Type B pancreatic cell (in vitro differentiated cells): ENCODE data around the gene PLB1. TPM values are rescaled to one million over a fixed set of nuclear protein-coding genes. Genes with fewer than 3 reads are reported as not detected.

Experiments
- DNase-seq: peaks from one replicate; pipeline ENCODE4 v3.0.0; 2021; ENCODE audit warnings: mixed read lengths; ENCODE audit not compliant: unreplicated experiment; ENCODE audit errors: extremely low spot score
- H3K27ac Mint-ChIP-seq: 2 replicates; pipeline ENCODE4 v1.8.0; 2021; ENCODE audit warnings: mild to moderate bottlenecking, mixed read lengths
- H3K27me3 Mint-ChIP-seq: 2 replicates; pipeline ENCODE4 v1.8.0; 2021; ENCODE audit warnings: mixed read lengths
- H3K36me3 Mint-ChIP-seq: 2 replicates; pipeline ENCODE4 v1.8.0; 2021; ENCODE audit warnings: mixed read lengths
- H3K4me1 Mint-ChIP-seq: one replicate; pipeline ENCODE4 v1.8.0; 2021; ENCODE audit warnings: mixed read lengths; ENCODE audit not compliant: unreplicated experiment
- H3K4me3 Mint-ChIP-seq: 2 replicates; pipeline ENCODE4 v1.8.0; 2021; ENCODE audit warnings: mild to moderate bottlenecking, mixed read lengths
- H3K9me3 Mint-ChIP-seq: 2 replicates; pipeline ENCODE4 v1.8.0; 2021; ENCODE audit warnings: mixed read lengths
- total RNA-seq: library from RNA; stranded (reverse); gene quantifications from 2 replicates; pipeline ENCODE4 v1.2.1, GENCODE V29; 2021; ENCODE audit warnings: low replicate concordance
- TF ChIP-seq, protein P1 (sequence below): fragments of 200-600 bp; sonication (generic); conservative IDR thresholded peaks from 2 replicates; pipeline ENCODE4 v1.5.0; 2021; ENCODE audit warnings: antibody characterized with exemption, mild to moderate bottlenecking

PLB1 gene
- total RNA-seq, 1 donor from 2014 or later = 1.9 TPM

DNA sequence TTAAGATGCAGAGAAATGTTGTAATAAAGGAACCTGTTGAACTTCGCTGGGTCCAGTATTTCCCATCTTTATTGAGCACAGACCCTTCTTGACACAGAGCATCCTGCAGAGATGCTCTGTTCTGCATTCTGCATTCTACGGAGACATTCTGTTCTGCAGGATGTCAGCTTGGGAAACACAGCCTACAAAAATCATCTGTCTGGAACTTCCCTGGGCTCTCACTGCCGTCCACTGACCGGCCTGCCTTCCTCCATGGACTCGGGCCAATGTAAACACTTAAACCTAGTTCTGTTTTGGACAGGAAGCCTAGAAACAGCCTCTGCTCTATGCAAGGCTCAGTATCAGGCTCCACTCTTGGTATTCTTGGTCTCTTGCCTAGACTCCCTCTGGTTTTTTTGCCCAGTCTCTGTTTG, 165.7 kb downstream of the PLB1 start:
- Mint-ChIP-seq H3K4me1 (peaks cover 59% of the 10 kb centered on the region), H3K36me3 (no peaks in the 10 kb centered on the region), H3K27me3 (no peaks in the 10 kb centered on the region), H3K4me3 (peak overlapping the region; percentile 26), H3K27ac (peak overlapping the region; percentile 79), H3K9me3 (no peaks in the 10 kb centered on the region)
- TF ChIP-seq, protein P1, sequence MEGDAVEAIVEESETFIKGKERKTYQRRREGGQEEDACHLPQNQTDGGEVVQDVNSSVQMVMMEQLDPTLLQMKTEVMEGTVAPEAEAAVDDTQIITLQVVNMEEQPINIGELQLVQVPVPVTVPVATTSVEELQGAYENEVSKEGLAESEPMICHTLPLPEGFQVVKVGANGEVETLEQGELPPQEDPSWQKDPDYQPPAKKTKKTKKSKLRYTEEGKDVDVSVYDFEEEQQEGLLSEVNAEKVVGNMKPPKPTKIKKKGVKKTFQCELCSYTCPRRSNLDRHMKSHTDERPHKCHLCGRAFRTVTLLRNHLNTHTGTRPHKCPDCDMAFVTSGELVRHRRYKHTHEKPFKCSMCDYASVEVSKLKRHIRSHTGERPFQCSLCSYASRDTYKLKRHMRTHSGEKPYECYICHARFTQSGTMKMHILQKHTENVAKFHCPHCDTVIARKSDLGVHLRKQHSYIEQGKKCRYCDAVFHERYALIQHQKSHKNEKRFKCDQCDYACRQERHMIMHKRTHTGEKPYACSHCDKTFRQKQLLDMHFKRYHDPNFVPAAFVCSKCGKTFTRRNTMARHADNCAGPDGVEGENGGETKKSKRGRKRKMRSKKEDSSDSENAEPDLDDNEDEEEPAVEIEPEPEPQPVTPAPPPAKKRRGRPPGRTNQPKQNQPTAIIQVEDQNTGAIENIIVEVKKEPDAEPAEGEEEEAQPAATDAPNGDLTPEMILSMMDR = no peak
- no peak for DNase-seq

DNA sequence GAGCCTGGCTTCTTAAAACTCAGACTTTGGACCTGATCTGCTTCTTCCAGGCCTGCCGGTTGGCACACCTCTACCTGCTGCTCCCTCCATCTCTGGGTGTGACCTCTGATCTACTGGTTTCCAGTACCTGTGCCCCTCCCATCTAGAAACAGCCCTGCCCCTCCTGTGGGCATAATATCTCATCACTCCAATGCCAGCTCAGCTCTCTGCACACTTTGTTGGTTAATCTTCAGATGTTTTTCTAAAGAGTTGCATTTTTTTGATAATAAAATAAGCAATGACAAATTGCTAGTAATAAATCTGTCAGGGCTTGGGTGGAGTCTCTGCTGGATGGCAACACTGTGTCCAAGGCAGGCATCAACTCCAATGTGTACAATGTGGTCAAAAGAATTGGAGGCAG, 166.2 kb downstream of the PLB1 start:
- no peak for DNase-seq
- Mint-ChIP-seq H3K27ac (peak overlapping the region; percentile 79), H3K27me3 (no peaks in the 10 kb centered on the region), H3K4me3 (peak overlapping the region; percentile 26), H3K4me1 (peaks cover 55% of the 10 kb centered on the region), H3K36me3 (no peaks in the 10 kb centered on the region), H3K9me3 (no peaks in the 10 kb centered on the region)
- TF ChIP-seq, protein P1 = no peak

DNA sequence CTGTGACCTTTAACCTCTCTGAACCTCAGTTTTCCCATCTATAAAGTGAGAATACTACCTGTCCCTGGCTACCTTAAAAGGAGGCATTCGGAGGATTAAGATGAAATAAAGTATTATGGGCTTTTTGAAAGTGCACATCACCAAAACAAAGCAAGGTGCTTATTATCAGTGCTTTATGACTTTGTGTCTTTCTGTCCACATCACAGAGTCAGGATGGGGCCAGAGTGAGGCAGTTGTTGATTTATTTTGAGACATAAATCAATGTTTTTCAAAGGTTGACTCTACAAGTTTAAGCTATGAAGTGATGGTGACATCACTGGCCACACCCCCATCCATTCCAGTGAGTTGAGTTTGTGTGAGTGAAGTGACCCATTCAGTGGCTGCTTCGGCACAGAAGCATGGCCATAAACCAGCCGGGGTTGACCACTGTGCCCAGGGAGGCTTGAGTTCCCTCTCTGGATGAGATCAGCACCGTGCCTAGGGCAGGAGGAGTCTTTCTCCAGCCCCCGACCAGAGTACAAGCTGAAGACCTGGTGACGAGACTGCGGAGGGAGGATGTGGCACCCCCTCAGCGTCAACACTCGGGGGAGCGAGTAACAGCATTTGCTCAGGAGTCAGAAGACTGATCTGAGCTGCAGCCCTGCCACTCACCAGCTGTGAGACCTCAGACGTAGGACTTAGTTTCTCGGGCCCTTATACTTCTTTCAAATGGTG, 166.8 kb downstream of the PLB1 start:
- Mint-ChIP-seq H3K27ac (peak overlapping the region; percentile 79), H3K4me3 (peak overlapping the region; percentile 49), H3K9me3 (no peaks in the 10 kb centered on the region), H3K27me3 (no peaks in the 10 kb centered on the region), H3K4me1 (peaks cover 50% of the 10 kb centered on the region), H3K36me3 (no peaks in the 10 kb centered on the region)
- no peak for DNase-seq
- TF ChIP-seq, protein P1 = no peak

DNA sequence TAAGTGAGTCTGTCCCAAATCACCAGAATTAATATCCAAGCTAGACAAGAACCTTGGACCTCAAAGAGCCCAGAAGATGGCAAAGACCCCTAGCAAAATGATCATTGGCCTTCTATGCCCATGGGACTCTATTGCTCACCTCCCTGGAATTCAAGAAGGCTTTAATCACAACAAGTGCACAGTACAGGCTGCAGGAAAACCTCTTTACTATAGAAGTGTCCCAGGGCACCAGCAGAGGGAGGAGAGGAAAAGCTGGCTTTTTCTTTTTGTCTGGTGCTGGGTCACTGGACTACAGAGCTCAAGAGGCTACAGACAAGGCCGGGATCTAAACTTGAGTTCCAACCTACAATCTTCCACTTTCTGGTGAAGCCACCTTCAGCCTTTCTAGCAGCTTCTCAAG, 167.5 kb downstream of the PLB1 start:
- no peak for DNase-seq
- peaks cover 46% of the 10 kb centered on the region for H3K4me1 Mint-ChIP-seq
- TF ChIP-seq, protein P1 = peak; percentile 20
- peak overlapping the region; percentile 79 for H3K27ac Mint-ChIP-seq
- no peaks in the 10 kb centered on the region for H3K9me3 Mint-ChIP-seq
- H3K36me3 Mint-ChIP-seq = no peaks in the 10 kb centered on the region
- no peaks in the 10 kb centered on the region for H3K27me3 Mint-ChIP-seq
- H3K4me3 Mint-ChIP-seq = no peak overlapping the region

DNA sequence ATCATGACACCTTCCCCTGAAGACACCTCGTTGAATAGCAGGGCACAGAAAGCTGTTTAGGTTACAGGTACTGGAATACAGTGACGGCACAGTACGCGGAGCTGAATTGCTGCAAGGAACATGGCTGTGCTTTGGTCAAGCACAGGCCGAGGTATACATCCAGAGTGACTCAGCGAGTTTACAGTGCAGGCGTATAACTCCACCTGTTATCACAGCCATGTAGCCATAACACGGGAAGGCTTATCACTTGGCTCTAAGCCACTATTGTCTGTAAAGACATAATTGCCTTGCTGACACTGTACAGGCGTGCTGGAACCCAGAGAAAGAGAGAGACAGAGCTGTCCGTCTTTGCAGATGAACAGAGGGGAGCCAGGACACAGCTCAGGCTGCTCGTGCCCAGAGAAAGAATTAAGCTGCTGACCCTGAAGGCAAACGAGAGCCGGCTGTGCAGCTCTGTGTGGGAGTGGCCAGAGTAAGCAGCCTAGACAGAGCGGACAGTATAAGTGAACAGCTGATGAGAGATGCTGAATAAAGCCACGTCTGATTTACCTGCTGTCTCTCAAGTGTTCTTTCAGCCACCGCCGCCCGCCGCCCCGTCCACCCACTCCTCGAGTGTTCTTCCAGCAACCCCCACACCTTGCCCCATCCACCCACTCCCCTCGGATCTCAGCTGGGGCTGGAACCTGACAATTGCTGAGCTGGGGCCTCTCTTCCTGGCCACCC, 168.4 kb downstream of the PLB1 start:
- Mint-ChIP-seq H3K4me3 (peak overlapping the region; percentile 38), H3K27ac (peak overlapping the region; percentile 79), H3K9me3 (no peaks in the 10 kb centered on the region), H3K27me3 (no peaks in the 10 kb centered on the region), H3K4me1 (peaks cover 40% of the 10 kb centered on the region), H3K36me3 (no peaks in the 10 kb centered on the region)
- TF ChIP-seq, protein P1 = no peak
- no peak for DNase-seq
